ENCODE results near the gene DYSF. TPM values are rescaled to one million over a fixed set of nuclear protein-coding genes. Genes with fewer than 3 reads are reported as not detected.

The DYSF gene
- total and polyA plus RNA-seq, 8 donors: 17.8 to 71.4 (median 21.6) TPM

GRCh38 chr2:71521436-71521950, 68.1 kb downstream of the DYSF start:
- no peak for DNase-seq
- intact Hi-C loops (cut with DNase I): no loop called here
- Histone ChIP-seq H3K27ac (no peak overlapping the region), H3K27me3 (no peaks in the 10 kb centered on the region), H3K36me3 (peaks cover 0 to 95% of the 10 kb centered on the region in 2 donors), H3K4me1 (no peaks in the 10 kb centered on the region), H3K4me3 (no peak overlapping the region), H3K9me3 (no peaks in the 10 kb centered on the region)
- TF ChIP-seq, protein P1, sequence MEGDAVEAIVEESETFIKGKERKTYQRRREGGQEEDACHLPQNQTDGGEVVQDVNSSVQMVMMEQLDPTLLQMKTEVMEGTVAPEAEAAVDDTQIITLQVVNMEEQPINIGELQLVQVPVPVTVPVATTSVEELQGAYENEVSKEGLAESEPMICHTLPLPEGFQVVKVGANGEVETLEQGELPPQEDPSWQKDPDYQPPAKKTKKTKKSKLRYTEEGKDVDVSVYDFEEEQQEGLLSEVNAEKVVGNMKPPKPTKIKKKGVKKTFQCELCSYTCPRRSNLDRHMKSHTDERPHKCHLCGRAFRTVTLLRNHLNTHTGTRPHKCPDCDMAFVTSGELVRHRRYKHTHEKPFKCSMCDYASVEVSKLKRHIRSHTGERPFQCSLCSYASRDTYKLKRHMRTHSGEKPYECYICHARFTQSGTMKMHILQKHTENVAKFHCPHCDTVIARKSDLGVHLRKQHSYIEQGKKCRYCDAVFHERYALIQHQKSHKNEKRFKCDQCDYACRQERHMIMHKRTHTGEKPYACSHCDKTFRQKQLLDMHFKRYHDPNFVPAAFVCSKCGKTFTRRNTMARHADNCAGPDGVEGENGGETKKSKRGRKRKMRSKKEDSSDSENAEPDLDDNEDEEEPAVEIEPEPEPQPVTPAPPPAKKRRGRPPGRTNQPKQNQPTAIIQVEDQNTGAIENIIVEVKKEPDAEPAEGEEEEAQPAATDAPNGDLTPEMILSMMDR (IDR thresholded peaks at IDR 0.05): no peak
- ATAC-seq: no peak

DNA sequence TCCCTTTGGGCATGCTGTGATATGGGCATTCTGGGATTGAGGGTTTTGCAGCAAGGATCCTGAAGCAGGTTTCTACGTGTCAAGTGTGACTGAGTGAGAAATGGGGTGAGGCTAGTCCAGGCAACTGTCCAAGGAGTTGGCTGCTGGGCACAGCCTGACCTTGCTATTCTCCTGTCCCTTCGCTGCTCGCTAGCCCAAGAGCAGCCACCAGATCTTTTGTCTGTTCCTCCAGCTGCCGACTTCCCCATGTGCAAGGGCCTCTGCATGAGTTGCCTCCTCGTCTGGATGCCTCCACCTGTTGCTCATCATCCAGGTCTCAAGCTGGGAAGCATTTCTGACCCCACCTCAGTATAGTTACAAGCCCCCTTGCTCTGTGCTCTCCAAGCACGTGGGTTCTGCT, 71.1 kb downstream of the DYSF start:
- TF ChIP-seq, protein P1 (IDR thresholded peaks at IDR 0.05): no peak
- DNase-seq: peak in 1 of 4 donors; percentile 16
- Histone ChIP-seq H3K9me3 (no peaks in the 10 kb centered on the region), H3K27ac (no peak overlapping the region), H3K36me3 (peaks cover 0 to 97% of the 10 kb centered on the region in 2 donors), H3K4me3 (no peak overlapping the region), H3K27me3 (no peaks in the 10 kb centered on the region), H3K4me1 (no peaks in the 10 kb centered on the region)
- intact Hi-C loops (cut with DNase I): no loop called here
- ATAC-seq: no peak

GRCh38 chr2:71526141-71526540, 72.8 kb downstream of the DYSF start:
- peaks cover 0 to 8% of the 10 kb centered on the region in 2 donors for H3K4me1 ChIP-seq
- intact Hi-C loops (cut with DNase I): no loop called here
- TF ChIP-seq, protein P1 (IDR thresholded peaks at IDR 0.05): no peak
- H3K9me3 ChIP-seq: no peaks in the 10 kb centered on the region
- no peak overlapping the region for H3K4me3 ChIP-seq
- ATAC-seq: no peak
- DNase-seq: no peak
- peaks cover 0 to 91% of the 10 kb centered on the region in 2 donors for H3K36me3 ChIP-seq
- peaks cover 0 to 6% of the 10 kb centered on the region in 2 donors for H3K27me3 ChIP-seq
- no peak overlapping the region for H3K27ac ChIP-seq

GRCh38 chr2:71526975-71527374, 73.6 kb downstream of the DYSF start:
- Histone ChIP-seq H3K27me3 (peaks cover 0 to 6% of the 10 kb centered on the region in 2 donors), H3K27ac (no peak overlapping the region), H3K9me3 (no peaks in the 10 kb centered on the region), H3K4me1 (peaks cover 0 to 15% of the 10 kb centered on the region in 2 donors), H3K4me3 (no peak overlapping the region), H3K36me3 (peaks cover 0 to 83% of the 10 kb centered on the region in 2 donors)
- no peak for ATAC-seq
- TF ChIP-seq, protein P1 (IDR thresholded peaks at IDR 0.05): no peak
- intact Hi-C loops (cut with DNase I): no loop called here
- no peak for DNase-seq

- Histone ChIP-seq H3K27ac (no peak overlapping the region), H3K9me3 (no peaks in the 10 kb centered on the region), H3K4me1 (peaks cover 0 to 21% of the 10 kb centered on the region in 2 donors), H3K4me3 (no peak overlapping the region), H3K27me3 (peaks cover 0 to 6% of the 10 kb centered on the region in 2 donors), H3K36me3 (peaks cover 0 to 74% of the 10 kb centered on the region in 2 donors)
- DNase-seq (no peak), ATAC-seq (no peak)
- TF ChIP-seq, protein P1 (IDR thresholded peaks at IDR 0.05): no peak
- intact Hi-C loops (cut with DNase I): no loop called here
These were observed 74.8 kb downstream of the DYSF start for GRCh38 chr2:71528131-71528591.

Measured in left lung (tissue), 10 donors.